Skin epidermis (tissue), 12 donors: ENCODE measurements around the gene CGREF1.
"Not testable (repeated sequence)": the region's sequence is repeated elsewhere in the genome, so short reads cannot be mapped to it uniquely, and the experiment has no call there.

Experiments used
- H3K27ac ChIP-seq, 21 experiments: fragments of 200-600 bp; sonication (generic) in 11 of 21; one replicate each; pipeline ENCODE4 v1.5.0; 2020; ENCODE audit warnings: mild to moderate bottlenecking in 3 of 21, inconsistent platforms in 2 of 21, moderate library complexity in 2 of 21
- H3K4me3 ChIP-seq, 7 experiments: fragments of 200-600 bp; sonication (generic) in 2 of 7; one replicate each; pipeline ENCODE4 v1.5.0; 2020; ENCODE audit warnings: inconsistent platforms in 2 of 7, mild to moderate bottlenecking in 2 of 7, moderate library complexity in 1 of 7

Gene CGREF1

GRCh38 chr2:27079233-27080139 is 39.4 kb downstream of the CGREF1 start:
- peak overlapping the region in 20 of 21 experiments; percentile 31 to 87 (median 78) for H3K27ac ChIP-seq
- H3K4me3 ChIP-seq: peak overlapping the region; percentile 21 to 45 (median 35)

GRCh38 chr2:27078267-27079194 is 40.4 kb downstream of the CGREF1 start, which contains the start of gene EMILIN1:
Gene EMILIN1 (plus strand): TSS chr2:27078615. CDS start chr2:27079066, 451 bp downstream.
- peak within 1 kb of the TSS; percentile 21 to 45 (median 35) for H3K4me3 ChIP-seq
- H3K27ac ChIP-seq: peak within 1 kb of the TSS in 20 of 21 experiments; percentile 31 to 87 (median 78)

GRCh38 chr2:27077231-27077630 is 41.7 kb downstream of the CGREF1 start:
- Histone ChIP-seq H3K27ac (peak overlapping the region in 5 of 21 experiments; percentile 41 to 87 (median 80)), H3K4me3 (no peak overlapping the region)

- H3K27ac ChIP-seq: peak overlapping the region in 2 of 21 experiments; percentile 53 to 77
- H3K4me3 ChIP-seq: no peak overlapping the region
These were observed 42.6 kb downstream of the CGREF1 start for GRCh38 chr2:27076323-27076722.

GRCh38 chr2:27075566-27075871 is 43.4 kb downstream of the CGREF1 start:
- H3K27ac ChIP-seq: peak overlapping the region in 7 of 21 experiments; percentile 26 to 77 (median 47)
- not testable (repeated sequence) for H3K4me3 ChIP-seq

- Histone ChIP-seq H3K27ac (peak overlapping the region in 10 of 21 experiments; percentile 7 to 77 (median 42)), H3K4me3 (no peak overlapping the region)
These were observed 44.0 kb downstream of the CGREF1 start for GRCh38 chr2:27074738-27075565.

- Histone ChIP-seq H3K4me3 (no peak overlapping the region), H3K27ac (peak overlapping the region in 6 of 21 experiments; percentile 6 to 52 (median 30))
These were observed 45.1 kb downstream of the CGREF1 start for GRCh38 chr2:27073782-27074181.

- Histone ChIP-seq H3K4me3 (no peak overlapping the region), H3K27ac (peak overlapping the region in 18 of 21 experiments; percentile 78 to 96 (median 92))
These were observed 46.0 kb downstream of the CGREF1 start for GRCh38 chr2:27072920-27073319.

- Histone ChIP-seq H3K27ac (peak overlapping the region in 20 of 21 experiments; percentile 78 to 96 (median 92)), H3K4me3 (peak overlapping the region; percentile 62 to 98 (median 86))
These were observed 46.7 kb downstream of the CGREF1 start for GRCh38 chr2:27071990-27072830.

GRCh38 chr2:27071277-27071989 is 47.5 kb downstream of the CGREF1 start, which contains the start of gene OST4:
Gene OST4 (minus strand): TSS chr2:27071654.
- peak within 1 kb of the TSS in 20 of 21 experiments; percentile 78 to 96 (median 92) for H3K27ac ChIP-seq

GRCh38 chr2:27070653-27071276 is 48.2 kb downstream of the CGREF1 start:
- Histone ChIP-seq H3K4me3 (peak overlapping the region; percentile 62 to 98 (median 86)), H3K27ac (peak overlapping the region in 20 of 21 experiments; percentile 78 to 96 (median 92))

More at GRCh38 chr2:27071277-27071989, 47.5 kb downstream of the CGREF1 start, which contains the start of gene OST4:
- peak within 1 kb of the TSS; percentile 62 to 98 (median 86) for H3K4me3 ChIP-seq

GRCh38 chr2:27069961-27070618 is 48.8 kb downstream of the CGREF1 start:
- Histone ChIP-seq H3K4me3 (peak overlapping the region in 6 of 7 experiments; percentile 62 to 98 (median 90)), H3K27ac (peak overlapping the region in 14 of 21 experiments; percentile 81 to 96 (median 92))

- Histone ChIP-seq H3K4me3 (no peak overlapping the region), H3K27ac (peak overlapping the region in 2 of 21 experiments; percentile 89 to 95)
These were observed 49.5 kb downstream of the CGREF1 start for GRCh38 chr2:27069436-27069835.

GRCh38 chr2:27067385-27067784 is 51.5 kb downstream of the CGREF1 start:
- Histone ChIP-seq H3K27ac (no peak overlapping the region), H3K4me3 (no peak overlapping the region)

- H3K27ac ChIP-seq: no peak overlapping the region
- no peak overlapping the region for H3K4me3 ChIP-seq
These were observed 53.8 kb downstream of the CGREF1 start for GRCh38 chr2:27065128-27065527.

GRCh38 chr2:27060323-27060722 is 58.6 kb downstream of the CGREF1 start:
- H3K27ac ChIP-seq: no peak overlapping the region
- H3K4me3 ChIP-seq: no peak overlapping the region
